ENCODE results near the gene KIF26A.

GRCh38 chr14:104145826-104146601 lies 7.6 kb downstream of the KIF26A start:
- TF ChIP-seq CTCF (IDR thresholded peaks at IDR 0.05) (no peak), POLR2A (IDR thresholded peaks at IDR 0.05) (no peak)

Data from lower leg skin (tissue), 3 donors.